Caki2 (cell line): ENCODE data around the gene EXOC2. TPM values are rescaled to one million over a fixed set of nuclear protein-coding genes. Genes with fewer than 3 reads are reported as not detected.

Source experiments
- DNase-seq: peaks from one replicate; pipeline ENCODE4 v3.0.0-alpha.2; 2015; ENCODE audit warnings: low read depth
- in situ Hi-C: cut with HindIII; loops from 2 replicates; pipeline ENCODE4 v1.10.0; 2016; ENCODE audit warnings: low sequenced_read_pairs, low pct_unique_long_range_greater_than_20kb, mixed read lengths
- total RNA-seq: library from RNA; depleted of rRNA; stranded (reverse); fragments of >200 nt; shearing (Covaris generic); gene quantifications from 2 replicates; pipeline ENCODE4 v1.2.3, GENCODE V29; 2014; ENCODE audit warnings: low replicate concordance

Gene EXOC2
- total RNA-seq, 1 experiment from 2014 or later: 34.7 TPM

DNA sequence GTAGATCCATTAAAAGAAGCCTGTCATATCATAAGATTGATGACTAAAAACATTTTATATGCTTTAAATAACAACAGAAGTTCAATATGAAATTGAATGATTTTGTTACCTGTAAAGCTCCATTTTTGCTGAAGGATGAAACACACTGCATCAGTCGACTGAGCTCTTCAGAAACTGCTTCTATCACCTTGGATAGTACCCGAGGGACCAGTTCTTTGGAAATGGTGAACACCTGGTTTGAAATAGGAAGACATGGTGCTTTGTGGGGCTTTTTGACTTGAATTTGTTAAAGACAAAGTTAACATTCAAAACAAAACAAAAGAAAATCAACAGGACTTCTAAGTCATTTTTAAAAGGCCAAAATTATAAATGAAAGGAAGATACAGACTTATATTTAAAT, 195.7 kb downstream of the EXOC2 start:
- no peak for DNase-seq
- in situ Hi-C loops: no loop called here

DNA sequence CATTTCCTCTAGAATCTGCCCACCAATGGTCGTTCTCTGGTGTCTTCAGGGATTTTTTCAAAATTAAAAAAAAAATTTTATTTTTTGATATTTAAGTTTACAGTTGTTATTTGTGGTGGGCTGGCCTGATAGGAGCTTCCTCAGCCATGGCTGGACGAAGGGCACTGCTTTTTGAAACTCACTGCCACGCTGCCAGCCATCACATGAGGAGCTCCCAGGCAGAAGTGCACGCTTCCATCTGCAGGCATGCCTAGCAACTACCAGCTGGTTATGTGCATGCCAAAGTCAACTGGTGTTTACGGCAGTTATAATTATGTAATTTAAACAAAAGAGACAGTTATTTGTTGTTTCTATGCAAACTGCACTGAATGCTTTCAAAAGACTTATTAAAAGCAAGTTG, 196.3 kb downstream of the EXOC2 start:
- in situ Hi-C loops: no loop called here
- DNase-seq: no peak

DNA sequence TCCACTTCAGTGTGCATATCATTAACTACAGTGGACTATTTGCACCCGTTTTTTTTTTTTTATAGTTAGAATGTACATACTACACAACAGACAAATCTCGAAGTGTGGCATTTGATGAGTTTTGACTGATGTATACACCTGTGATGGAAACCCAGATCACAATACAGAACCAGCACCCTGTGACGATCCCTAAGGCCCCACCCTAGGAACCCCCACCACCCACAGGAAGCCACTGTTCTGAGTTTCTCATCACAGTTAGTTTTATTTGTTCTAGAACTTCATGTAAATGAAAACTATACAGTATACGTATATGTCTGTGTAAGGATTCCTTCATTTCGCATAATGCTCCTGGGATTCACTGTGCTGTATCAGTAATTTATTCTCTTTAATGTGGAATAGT, 198.5 kb downstream of the EXOC2 start:
- in situ Hi-C loops: no loop called here
- DNase-seq: no peak

DNA sequence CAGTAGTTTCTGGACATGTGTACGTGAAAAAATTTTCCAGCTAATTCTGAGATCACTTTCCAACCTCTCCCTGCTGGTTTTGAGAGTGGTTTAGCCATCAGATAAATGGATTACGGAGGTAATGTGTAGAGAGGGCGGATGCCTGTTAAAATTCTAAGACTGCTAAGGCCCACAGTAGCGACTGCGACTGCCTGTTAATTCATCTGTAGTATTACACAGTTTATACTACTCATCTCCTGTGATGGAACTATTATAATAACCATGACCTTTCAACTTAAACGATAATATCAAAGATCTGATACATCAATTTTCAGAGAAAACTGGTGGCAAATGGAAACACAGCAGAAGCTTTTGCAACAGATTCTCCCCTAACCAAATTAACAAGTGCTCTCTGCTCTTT, 199.1 kb downstream of the EXOC2 start:
- in situ Hi-C loops: no loop called here
- no peak for DNase-seq

DNA sequence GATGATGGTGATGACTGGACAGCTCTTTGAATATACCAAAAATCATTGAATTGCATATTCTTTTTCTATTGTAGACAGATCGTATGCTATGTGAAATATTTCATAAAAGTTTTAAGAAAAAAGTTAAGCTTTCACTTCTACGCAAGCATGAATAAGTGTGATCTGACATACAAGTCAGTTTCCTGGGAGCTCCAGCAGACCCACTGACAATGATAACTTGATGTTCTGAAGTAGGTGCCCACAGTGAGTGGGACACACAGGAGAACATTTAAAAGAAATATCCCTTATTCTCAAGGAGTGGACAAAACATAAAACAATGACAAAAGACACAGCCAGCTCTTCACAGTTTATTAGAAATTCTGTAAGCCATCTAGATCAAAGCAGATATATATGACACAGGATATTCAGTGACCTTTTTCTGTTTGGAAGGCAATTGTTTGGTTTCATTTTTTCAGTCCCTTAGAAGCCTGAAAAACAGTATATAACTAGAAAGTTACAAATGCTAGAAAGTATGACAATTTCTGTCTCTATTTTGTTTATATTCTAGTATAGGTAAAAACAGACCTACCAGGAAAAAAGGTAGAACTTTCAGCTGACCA, 200.0 kb downstream of the EXOC2 start:
- DNase-seq: no peak
- in situ Hi-C loops: no loop called here

DNA sequence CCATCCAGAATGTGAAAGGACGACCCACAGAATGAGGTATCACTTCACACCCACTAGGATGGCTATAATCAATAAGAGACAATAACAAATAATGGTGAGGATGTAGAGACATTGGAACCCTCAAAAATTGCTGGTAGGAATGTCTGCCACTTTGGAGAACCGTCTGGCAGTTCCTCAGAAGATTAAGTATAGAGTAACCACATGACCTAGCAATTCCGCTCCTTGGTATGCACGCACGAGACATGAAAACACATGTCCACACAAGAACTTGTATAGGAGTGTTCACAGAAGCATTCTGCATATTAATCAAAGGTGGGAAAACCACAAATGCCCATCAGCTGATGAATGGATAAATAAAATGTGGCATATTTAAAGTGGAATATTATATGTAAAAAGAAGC, 200.8 kb downstream of the EXOC2 start:
- in situ Hi-C loops: no loop called here

DNA sequence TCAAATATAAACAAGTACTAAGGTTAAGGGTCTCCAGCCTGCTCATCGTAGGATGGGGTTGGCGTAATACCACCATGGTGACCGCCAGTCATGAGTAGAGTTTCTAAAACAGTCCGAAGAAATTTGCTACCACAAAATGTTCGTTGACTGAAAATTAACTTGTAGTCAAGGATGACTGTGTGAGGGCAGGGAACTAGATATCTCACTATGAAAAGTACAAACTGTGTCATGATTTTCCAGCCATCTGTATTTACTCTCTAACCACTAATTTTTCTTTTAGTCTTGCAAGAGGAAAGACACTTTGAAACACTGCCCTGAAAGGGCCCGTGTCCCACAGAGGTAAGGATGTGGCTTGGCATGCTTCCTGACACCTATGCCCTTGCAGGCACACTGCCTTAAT, 201.7 kb downstream of the EXOC2 start:
- no peak for DNase-seq
- in situ Hi-C loops: no loop called here

More for the DNA sequence above, 200.8 kb downstream of the EXOC2 start:
- DNase-seq: no peak

DNA sequence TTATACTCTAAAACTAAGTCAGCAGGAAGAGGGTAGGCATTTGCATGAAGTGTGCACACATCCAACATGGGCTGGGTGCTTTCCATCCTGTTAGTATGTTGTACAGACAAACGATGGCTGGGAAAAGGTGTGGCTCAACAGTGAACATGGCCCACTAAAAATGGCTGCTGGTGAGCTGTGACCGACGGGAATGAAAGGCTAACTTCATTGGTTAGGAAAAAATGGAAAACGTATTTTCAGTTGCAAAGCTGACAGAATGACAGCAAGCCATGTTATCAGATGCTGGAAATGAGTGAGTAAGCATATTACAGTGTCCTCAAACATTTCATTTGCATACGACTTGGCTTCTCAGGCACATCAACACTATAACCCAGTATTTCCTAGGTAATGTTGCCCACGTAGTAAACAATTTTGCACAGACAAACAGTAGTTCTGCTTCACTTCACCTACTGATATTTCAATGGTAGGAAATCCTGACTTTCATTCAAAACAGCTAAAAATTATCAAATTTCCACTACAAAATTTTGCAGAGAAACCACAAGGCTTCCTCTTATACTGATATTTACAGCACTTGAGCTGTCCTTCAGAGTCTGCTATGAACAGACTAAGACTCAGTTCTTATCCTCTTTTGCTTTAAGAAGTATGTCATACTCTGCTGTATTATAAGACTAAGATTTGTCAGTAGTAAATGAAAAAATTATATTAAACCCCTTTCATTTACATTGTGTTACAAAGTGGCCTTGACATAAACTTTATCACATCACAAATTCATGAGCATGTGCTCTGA, 202.5 kb downstream of the EXOC2 start:
- in situ Hi-C loops: no loop called here
- DNase-seq: no peak

DNA sequence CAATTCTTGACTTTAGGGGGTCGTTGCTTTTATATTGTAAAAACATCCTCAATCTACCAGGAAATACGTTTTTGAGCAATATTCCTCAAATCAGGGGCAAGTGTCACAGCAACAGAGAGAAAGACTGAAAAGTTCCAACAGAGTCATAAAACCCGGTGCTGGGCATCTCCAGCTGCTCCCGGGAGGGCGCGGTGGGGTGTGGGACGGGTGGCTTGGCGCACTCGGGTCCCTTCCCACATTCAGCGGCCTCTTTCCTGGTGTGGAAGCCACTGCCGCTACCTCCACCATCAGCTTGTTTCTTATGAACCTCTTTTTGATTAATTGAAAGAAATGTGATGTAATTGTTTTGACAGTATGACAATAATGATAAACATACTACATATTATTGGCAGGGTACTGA, 203.2 kb downstream of the EXOC2 start:
- in situ Hi-C loops: no loop called here
- no peak for DNase-seq

DNA sequence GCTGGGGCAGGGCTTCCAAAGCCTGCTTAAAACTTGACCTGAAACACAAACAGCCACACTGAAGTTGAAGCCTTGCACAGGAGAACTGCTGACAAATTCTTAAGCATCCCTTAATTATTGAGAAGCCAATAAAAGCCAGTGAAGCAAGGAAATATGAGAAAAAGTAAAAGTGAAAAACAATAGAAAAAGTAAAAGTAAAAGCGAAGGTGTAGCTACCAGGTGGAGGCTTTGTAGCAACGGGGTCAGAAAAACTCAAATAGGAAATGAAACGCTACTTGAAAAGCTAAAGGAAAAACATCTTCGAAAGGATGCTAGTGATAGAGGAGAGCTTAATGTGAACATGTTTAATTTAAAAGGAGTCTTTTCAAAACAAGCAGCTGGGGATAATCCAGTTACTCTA, 203.9 kb downstream of the EXOC2 start:
- no peak for DNase-seq
- in situ Hi-C loops: no loop called here

DNA sequence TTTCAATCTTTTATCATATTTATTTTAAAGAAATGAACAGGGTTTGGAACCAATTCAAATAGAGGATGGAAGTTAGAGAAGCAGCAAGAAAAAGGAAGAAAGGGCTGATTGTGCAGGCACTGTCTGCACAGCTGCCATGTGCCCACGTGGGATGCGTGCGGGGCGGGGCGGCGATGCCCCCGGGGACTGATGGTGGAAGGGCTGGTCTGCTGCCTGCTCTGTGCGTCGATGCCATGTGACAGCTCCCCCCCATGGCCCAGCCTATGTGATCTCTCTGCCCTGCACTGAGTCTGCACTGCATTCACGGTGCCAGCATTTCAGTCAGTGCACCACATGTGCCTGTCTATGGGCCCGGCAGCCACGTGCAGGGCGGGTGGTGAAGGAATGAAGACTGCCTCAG, 205.0 kb downstream of the EXOC2 start:
- DNase-seq: no peak
- in situ Hi-C loops: no loop called here

DNA sequence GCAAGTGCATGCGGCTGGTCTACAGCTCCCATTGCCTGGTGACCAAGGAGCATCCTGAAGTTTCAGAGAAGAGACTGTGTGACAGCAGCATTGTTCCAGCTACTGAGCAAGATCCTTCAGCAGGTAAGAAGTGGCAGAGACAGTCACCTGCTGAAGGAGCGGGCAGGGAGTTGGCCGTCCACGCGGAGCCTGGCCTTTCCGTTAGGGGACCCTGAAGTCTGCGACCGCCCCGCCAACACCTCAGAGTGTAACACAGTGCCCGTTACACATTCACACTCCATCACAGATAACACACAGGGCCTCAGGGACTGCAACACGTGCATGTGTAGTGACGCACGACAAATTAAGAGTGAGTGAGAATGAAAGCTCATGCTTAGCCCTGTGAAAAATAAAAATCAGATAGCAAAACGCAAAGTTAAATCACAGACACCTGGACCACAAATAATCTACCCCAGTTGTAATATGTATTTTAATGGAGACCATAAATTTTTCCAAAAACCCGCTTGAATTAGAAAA, 207.2 kb downstream of the EXOC2 start:
- DNase-seq: no peak
- in situ Hi-C loops: no loop called here

DNA sequence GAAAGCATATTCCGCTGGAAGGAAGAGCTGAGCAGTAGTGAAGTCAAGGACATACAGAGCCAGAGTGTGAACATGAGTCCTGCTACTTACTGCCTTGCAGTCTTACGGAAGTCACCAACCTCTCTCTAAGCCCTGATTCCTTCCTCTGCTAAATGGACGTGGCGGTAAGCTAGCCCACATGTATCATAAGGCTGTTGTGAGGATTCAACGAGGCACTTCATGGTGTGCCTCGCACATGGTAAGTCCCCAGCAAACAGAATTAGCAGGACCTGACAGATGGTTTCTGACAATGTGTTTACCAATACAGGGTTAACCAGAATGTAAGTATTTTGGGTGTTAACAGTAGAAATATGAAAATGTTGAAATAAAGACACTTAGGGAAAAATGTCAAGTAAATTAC, 208.2 kb downstream of the EXOC2 start:
- in situ Hi-C loops: no loop called here
- DNase-seq: no peak

DNA sequence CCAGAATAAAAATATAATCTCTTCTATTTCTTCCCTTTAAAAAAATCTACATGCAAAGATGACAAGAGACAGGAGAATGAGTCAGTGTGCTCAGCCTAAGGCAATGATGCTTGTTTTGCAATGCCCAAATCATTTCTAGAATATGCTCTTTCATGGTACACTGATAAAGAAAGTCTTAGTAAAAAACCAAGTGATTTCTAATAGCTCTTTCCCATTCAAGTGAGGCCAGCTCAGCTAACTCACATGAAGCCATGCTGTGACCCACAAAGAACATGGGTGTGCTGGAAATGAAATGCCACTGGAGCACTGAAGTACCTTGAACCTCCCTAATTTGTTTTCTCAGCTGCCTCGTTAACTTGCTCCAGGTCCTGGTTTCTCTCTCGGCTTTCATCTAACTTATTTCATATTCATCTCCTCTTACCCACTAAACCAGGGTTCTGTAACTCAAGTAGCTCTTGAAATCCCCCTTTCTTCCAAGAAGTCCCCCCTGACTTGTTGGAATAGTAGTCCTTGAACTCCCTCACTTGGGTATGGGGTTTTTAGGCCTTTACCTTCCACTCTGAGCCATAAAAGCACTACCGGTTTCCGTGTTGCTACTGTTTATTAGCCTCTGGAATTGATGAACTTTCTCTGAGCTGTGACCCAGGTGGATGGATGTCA, 208.7 kb downstream of the EXOC2 start:
- in situ Hi-C loops: no loop called here
- no peak for DNase-seq

DNA sequence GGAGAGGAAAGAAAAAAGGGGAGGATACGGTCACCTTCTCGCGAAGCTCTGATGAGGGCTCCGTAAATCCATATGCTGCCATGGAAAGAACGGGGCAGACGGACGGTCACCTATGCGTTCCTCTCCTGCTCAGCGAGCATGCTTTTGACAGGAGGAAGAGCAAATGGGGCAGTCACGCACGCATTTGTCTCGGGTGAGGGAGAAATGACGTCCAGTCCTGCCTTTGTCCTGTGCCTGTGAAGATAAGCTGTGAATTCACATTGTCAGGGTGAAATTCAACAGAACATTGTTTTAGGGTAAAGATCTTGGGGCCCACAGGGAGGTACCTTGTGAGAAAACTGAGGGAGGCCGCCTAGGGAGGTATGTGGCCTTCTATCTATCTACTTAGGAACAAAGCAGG, 217.6 kb downstream of the EXOC2 start:
- DNase-seq: no peak
- in situ Hi-C loops: no loop called here

DNA sequence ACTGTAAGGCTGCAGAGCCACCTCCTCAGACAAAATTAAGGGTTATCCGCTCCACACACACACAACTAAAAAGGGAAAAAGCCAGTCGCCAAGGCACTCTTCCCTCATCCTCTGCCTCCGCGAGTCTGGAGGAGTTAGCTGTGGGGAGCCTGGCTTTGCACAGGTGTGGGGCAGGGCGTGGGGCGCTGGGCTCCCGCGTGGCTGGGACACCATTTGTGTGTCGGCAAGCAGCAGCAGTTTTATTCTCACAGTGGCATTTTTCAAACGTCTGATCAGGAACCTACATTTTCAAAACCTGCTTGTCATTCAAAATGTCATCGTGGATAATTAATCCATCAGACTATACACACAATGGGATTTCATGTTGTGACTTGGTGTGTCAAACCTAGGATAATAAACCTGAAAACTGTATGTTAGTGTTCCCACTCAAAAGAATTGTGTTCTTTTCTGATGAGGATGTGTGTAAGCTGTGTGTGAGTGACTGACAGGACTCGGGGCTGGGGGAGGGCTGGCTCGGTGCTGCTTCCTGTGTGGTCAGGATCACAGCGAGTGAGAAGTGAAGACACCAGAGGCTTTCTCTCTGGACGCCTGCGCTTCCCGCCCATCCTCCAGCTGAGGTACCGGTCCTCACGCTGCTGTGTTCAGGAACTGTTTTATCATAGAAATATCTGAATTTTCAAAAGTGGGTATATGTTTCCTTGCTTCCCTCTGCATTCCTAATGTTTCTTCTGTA, 218.3 kb downstream of the EXOC2 start:
- in situ Hi-C loops: no loop called here
- DNase-seq: no peak

DNA sequence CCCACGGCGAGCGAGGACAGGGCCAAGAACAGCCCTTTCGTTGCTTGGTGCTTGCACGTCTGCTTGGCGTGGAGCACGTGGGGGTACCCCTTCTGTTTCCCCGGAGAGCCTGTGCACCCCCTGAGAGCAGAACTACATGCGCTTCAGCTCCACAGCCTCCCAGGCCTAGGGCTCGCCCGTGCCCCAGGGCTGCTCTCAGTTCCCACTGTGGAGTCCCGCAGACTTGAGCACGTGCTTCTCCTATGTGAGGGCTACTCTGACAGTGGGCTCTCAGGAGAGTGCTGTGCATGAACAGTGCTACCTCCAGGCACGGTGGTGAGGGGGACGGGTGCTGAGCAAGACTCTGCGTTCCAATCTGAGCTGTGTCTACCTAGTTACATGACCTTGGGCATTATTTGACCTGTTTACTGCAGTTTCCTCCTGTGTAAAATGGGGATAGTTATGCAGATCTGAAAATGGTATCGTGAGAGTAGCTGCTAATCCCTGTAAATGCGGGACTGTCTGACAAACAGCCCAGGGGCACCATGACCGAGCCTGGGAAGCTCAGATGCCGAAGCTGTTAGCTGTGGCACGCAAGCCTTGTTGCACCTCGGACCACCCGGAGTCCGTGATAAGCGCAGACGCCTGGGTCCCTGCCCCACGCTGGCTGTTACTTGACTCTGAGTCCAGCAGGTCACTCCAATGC, 219.0 kb downstream of the EXOC2 start:
- in situ Hi-C loops: no loop called here
- DNase-seq: no peak

DNA sequence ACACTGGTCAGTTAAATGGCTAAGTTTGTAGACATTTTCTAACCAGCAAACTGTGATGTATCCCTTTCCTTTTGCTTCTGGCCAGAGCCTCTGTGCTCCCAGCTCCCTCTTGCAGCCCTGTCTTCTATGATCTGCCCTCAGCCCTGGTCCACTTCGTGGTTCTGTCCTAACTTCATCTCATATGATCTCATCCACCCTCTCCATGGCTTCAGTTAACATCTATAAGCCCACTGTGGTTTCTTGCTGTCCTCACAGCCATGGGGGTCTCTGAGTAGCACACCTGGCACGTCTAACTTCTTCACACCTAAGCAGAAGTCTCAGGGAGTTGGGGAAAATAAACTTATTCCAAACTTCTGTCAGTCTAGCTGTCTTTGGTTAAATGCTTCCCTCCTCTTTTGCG, 219.6 kb downstream of the EXOC2 start:
- in situ Hi-C loops: no loop called here
- no peak for DNase-seq
